ENCODE data around the gene HUS1.
"Not testable (repeated sequence)": the region's sequence is repeated elsewhere in the genome, so short reads cannot be mapped to it uniquely, and the experiment has no call there.

HUS1 gene

DNA sequence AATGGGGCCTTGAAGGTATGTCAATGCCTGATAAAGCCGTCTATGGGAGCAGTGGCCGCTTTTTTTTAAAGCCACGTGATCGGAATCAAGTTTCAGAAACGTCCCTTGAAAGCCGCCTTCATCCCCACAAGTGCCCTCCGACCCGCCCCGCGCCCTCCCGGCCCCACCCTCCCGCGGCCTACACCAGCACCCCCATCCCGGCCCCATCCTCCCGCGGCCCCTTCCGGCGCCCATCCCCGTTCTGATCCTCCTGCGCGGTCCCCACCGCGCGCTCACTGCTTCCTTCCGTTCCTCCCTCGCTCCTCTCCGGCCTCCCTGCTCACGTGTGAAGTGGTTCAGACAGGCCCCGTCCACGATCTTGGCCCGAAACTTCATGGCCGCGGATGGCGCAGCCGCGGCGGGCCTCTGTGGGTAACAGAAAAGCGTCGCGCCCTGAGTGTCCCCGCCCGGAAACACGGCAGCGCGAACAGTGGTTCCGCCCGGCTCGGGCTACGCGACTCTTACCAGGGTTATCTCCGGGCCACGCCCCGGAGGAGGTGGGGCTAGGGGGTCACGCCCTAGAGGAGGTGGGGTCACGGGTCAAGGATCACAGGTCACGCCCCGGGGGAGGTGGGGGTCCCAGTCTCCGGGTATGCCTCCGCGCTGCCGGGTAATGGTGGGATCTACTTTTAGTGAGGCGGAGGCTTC is at the start of gene HUS1:
HUS1 (minus strand) TSS at position 471 of the 687 bp plus-strand sequence; CDS start at position 375, 96 bp downstream.
- DNase-seq = peak; percentile 98

GRCh38 chr7:48028938-48029337 is 49.5 kb upstream of the HUS1 start, which contains the start of gene SUN3:
Gene SUN3 (minus strand): TSS chr7:48029107. CDS start chr7:48028938, 169 bp downstream.
- DNase-seq = no peak

GRCh38 chr7:48025624-48026023 is 46.2 kb upstream of the HUS1 start:
- DNase-seq = no peak

GRCh38 chr7:48017674-48018073 is 38.3 kb upstream of the HUS1 start:
- no peak for DNase-seq

GRCh38 chr7:48016641-48017040 is 37.2 kb upstream of the HUS1 start:
- no peak for DNase-seq

GRCh38 chr7:48011951-48012350 is 32.5 kb upstream of the HUS1 start:
- no peak for DNase-seq

- DNase-seq = no peak
Measured at GRCh38 chr7:48011323-48011722, 31.9 kb upstream of the HUS1 start.

- DNase-seq = no peak
Measured at GRCh38 chr7:48009954-48010353, 30.5 kb upstream of the HUS1 start.

GRCh38 chr7:48009257-48009656 is 29.8 kb upstream of the HUS1 start:
- no peak for DNase-seq

GRCh38 chr7:48006866-48007265 is 27.5 kb upstream of the HUS1 start:
- no peak for DNase-seq

GRCh38 chr7:48004638-48005037 is 25.2 kb upstream of the HUS1 start:
- no peak for DNase-seq

DNA sequence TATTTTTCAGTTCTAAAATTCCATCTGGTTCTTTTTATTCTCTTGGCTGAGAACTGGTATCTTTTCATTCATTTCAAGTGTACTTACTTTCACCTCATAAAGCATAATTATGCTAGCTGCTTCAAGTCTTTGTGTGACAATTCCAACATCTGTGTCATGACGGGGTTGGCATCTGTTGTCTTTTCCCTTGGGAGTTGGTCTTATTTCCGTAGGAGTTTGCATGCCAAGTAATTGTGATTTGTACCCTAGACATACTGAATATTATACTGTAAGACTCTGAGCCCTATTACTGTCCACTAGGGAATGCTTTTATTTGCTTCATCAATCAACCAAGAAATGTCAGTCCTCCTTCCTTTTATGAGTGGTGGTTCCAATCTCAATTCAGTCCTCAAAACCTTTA is 24.6 kb upstream of the HUS1 start:
- peak; percentile 96 for DNase-seq

- DNase-seq = not testable (repeated sequence)
Measured at GRCh38 chr7:48000164-48000563, 20.7 kb upstream of the HUS1 start.

- DNase-seq = no peak
Measured at GRCh38 chr7:47999413-47999812, 20.0 kb upstream of the HUS1 start.

DNA sequence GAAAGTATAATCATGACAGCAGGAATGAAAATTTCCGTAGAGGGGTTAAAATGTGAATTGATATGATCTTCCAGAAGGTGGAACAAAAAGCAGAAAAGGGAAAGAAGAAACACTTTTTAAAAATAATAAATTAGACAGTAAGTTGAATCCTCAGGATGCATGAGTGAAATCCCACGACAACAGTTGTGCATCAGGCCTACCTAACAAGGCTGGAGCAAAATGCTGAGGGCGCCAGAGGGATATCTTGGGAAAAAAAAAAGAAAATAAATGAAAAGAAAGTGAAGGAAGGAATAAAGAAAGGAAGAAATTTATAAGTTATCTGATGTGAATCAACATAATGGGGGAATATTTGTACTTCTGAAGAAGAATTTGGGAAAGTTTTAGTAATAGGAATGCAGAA is 13.0 kb upstream of the HUS1 start:
- DNase-seq = no peak

DNA sequence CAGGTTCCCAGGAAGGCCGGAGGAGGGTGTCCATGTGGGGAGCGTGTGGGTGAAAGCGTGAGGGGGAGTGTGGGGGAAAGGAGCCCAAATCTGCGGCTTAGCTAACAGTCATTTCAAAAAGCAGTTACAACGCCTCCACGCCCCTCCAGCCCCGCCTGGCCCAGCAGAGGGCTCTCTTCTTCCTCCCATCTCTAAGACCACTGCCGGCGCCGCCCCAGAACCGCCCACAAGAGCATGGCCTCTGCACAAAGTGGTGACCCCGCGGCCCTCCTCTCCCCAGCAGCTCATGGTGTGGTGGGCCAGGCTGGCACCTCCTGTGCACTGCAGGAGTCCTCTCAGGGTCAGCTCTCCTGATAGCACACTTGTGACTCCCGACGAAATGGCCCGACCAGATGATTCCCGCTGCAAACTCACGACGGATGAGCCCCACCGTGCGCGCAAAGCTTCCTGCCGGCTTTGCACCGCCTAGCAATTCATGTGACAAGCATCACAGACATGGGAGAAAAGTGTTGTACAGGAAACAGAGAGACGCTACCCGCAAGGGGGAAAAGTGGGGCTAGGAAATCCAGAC is 12.4 kb upstream of the HUS1 start:
- DNase-seq = no peak

DNA sequence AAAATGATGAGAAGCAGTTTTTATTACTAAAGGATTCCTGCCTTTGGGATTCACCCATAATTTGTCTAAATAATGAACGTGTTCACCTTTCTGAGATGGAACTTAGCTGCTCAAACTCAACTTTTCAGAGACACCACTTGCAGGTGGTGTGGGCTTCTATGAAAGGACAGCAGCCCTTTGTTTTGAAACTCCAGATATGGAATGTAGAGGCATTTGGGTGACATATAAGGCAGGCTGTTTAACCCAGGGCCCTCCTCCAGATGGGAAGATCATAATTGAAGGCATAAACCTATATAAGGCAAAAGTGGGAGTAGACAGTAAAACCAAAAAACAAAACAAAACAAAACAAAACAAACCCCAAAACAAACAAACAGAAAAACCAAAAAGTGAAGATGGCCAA is 11.9 kb upstream of the HUS1 start:
- no peak for DNase-seq

GRCh38 chr7:47990592-47990991 is 11.2 kb upstream of the HUS1 start:
- no peak for DNase-seq

GRCh38 chr7:47989607-47990400 is 10.4 kb upstream of the HUS1 start:
- DNase-seq = peak; percentile 23

- DNase-seq = no peak
Measured at GRCh38 chr7:47988496-47989386, 9.3 kb upstream of the HUS1 start.

- DNase-seq = peak; percentile 54
Measured at GRCh38 chr7:47982610-47983009, 3.2 kb upstream of the HUS1 start.

GRCh38 chr7:47980648-47981047 is 1.2 kb upstream of the HUS1 start:
- not testable (repeated sequence) for DNase-seq

DNA sequence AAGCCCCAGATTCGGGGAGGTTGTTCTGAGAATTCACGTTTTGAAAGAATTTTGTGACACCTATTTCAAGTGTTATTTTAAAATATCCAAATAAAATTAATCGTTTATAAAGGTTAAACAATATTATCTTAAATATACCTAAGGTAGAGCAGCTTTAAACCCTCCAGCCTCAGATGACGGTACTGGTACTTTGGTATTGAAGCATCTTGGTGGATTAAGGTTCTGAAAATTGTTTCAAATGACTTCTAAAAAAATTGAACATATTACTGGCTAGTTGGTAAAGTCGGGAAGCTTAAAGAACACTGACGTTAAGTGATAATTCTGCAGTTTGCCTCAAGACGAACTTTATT is 392 bp upstream of the HUS1 start:
- no peak for DNase-seq

Measured in NCI-H2171 treated with DMSO at 0.1 percent for 48 hours (cell line).